K562 (cell line): ENCODE data around the gene NFATC1. TPM values are rescaled to one million over a fixed set of nuclear protein-coding genes. Genes with fewer than 3 reads are reported as not detected.

ENCODE experiments used
- ATAC-seq: fragments of 200-7000 bp; cut with Tn5 transposase; 3 replicates; pipeline ENCODE4 v1.9.1; 2020; ENCODE audit warnings: moderate library complexity
- BruUV-seq: library from RNA; stranded (reverse); fragments of 400-500 nt; replicated peaks from 2 replicates; lab custom pipeline; 2021; lab: Mats Ljungman, UMichigan
- CTCF ChIA-PET: fragments of 300-600 bp; formaldehyde crosslinking; extraction: SDS; loops from one replicate; lab custom pipeline; 2021; ENCODE audit warnings: low intra/inter-chr PET ratio; lab: Yijun Ruan, JAX
- POLR2A ChIA-PET: fragments of 300-600, 350-650 bp; sonication (Branson Sonifier 250); formaldehyde crosslinking; extraction: SDS; loops from one replicate; lab custom pipeline; 2021; ENCODE audit warnings: antibody characterized with exemption, inconsistent platforms; lab: Yijun Ruan, JAX
- DNase-seq, 4 experiments: peaks; one replicate each; pipeline versions ENCODE4 v3.0.0 to v3.0.0-alpha.2; 2011 to 2018; ENCODE audit warnings: low spot score in 3 of 4, mixed read lengths in 3 of 4; ENCODE audit errors: extremely low read depth in 1 of 4
- FAIRE-seq: peaks from 2 replicates; lab custom pipeline; 2011; peaks lifted over from hg19 to GRCh38; lab: Jason Lieb, UNC
- H2AFZ ChIP-seq: 2 replicates; pipeline ENCODE4 v1.6.0; 2011; ENCODE audit warnings: low read depth, low read length, control low read depth, inconsistent platforms
- H3K27ac ChIP-seq: fragments of 200-600 bp; 3 replicates; pipeline ENCODE4 v1.8.0; 2011; ENCODE audit warnings: low read depth, mild to moderate bottlenecking, control low read depth, inconsistent platforms, low read length, moderate library complexity, mixed read lengths; ENCODE audit errors: extremely low read depth
- H3K27me3 ChIP-seq, 2 experiments: fragments of 300-600 bp in 1 of 2; 2 replicates in 1 of 2; 3 replicates in 1 of 2; pipeline versions ENCODE4 v1.6.0 to v1.8.0; 2011; ENCODE audit warnings: inconsistent platforms in 2 of 2, low read length in 2 of 2, mild to moderate bottlenecking in 1 of 2, mixed read lengths in 1 of 2, moderate library complexity in 1 of 2; ENCODE audit not compliant: control insufficient read depth in 2 of 2, insufficient read depth in 2 of 2
- H3K36me3 ChIP-seq: fragments of 300-600 bp; 3 replicates; pipeline ENCODE4 v1.8.0; 2011; ENCODE audit warnings: mild to moderate bottlenecking, low read length, inconsistent platforms; ENCODE audit not compliant: control insufficient read depth, insufficient read depth
- H3K4me1 ChIP-seq, 2 experiments: fragments of 200-600 bp in 1 of 2; replicated peaks in 1 of 2; 2 replicates in 1 of 2; 3 replicates in 1 of 2; pipeline versions ENCODE4 v1.5.1 to v1.8.0; 2011; ENCODE audit warnings: inconsistent platforms in 2 of 2, low read length in 2 of 2, mild to moderate bottlenecking in 1 of 2, mixed read lengths in 1 of 2, moderate library complexity in 1 of 2; ENCODE audit not compliant: control insufficient read depth in 2 of 2, insufficient read depth in 2 of 2
- H3K4me2 ChIP-seq: 2 replicates; pipeline ENCODE4 v1.6.1; 2011; ENCODE audit warnings: low read length, control low read depth, inconsistent platforms, mixed read lengths; ENCODE audit not compliant: insufficient read depth
- H3K4me3 ChIP-seq: fragments of 200-600 bp; sonication (generic), shearing (Covaris generic); 2 replicates; pipeline ENCODE4 v1.5.1; 2016; ENCODE audit warnings: control low read depth, inconsistent platforms
- H3K79me2 ChIP-seq: fragments of 200-600 bp; 3 replicates; pipeline ENCODE4 v1.8.0; 2011; ENCODE audit warnings: low read length, inconsistent platforms; ENCODE audit not compliant: control insufficient read depth, insufficient read depth
- H3K9ac ChIP-seq, 2 experiments: 2 replicates each; pipeline versions ENCODE4 v1.6.0 to v1.6.1; 2011; ENCODE audit warnings: low read depth in 2 of 2, low read length in 2 of 2, control low read depth in 1 of 2, inconsistent platforms in 1 of 2, mild to moderate bottlenecking in 1 of 2, mixed read lengths in 1 of 2; ENCODE audit not compliant: insufficient read depth in 1 of 2
- H3K9me1 ChIP-seq: one replicate; pipeline ENCODE4 v1.6.0; 2011; ENCODE audit warnings: inconsistent platforms, mild to moderate bottlenecking, low read length, moderate library complexity; ENCODE audit not compliant: control insufficient read depth, insufficient read depth
- H3K9me3 ChIP-seq: replicated peaks from 2 replicates; pipeline ENCODE4 v1.5.1; 2011; ENCODE audit warnings: low read depth, low read length, inconsistent platforms; ENCODE audit not compliant: control insufficient read depth, insufficient read depth
- H4K20me1 ChIP-seq: replicated peaks from 2 replicates; pipeline ENCODE4 v1.6.1; 2011; ENCODE audit warnings: low read length, inconsistent platforms, mixed read lengths; ENCODE audit not compliant: control insufficient read depth, insufficient read depth
- CBFA2T3 ChIP-seq: fragments of 450-650 bp; IDR thresholded peaks from 2 replicates; pipeline ENCODE4 v1.6.1; 2017
- CBX5 ChIP-seq: IDR thresholded peaks from 2 replicates; pipeline ENCODE4 v1.6.1; 2014; ENCODE audit warnings: low read depth, borderline replicate concordance
- CCNT2 ChIP-seq: IDR thresholded peaks from 2 replicates; pipeline ENCODE4 v1.6.1; 2011; ENCODE audit warnings: borderline replicate concordance, low read depth, mild to moderate bottlenecking, moderate library complexity, mixed read lengths, low read length; ENCODE audit not compliant: insufficient read length; ENCODE audit errors: extremely low read depth
- DPF2 ChIP-seq: fragments of 450-650 bp; IDR thresholded peaks from 2 replicates; pipeline ENCODE4 v1.6.1; 2016
- E2F6 ChIP-seq, 2 experiments: IDR thresholded peaks; 2 replicates each; pipeline ENCODE4 v1.6.1; 2011; ENCODE audit warnings: borderline replicate concordance in 1 of 2, control low read depth in 1 of 2, low read depth in 1 of 2, low read length in 1 of 2, mild to moderate bottlenecking in 1 of 2, mixed read lengths in 1 of 2, moderate library complexity in 1 of 2; ENCODE audit not compliant: insufficient read depth in 1 of 2, insufficient read length in 1 of 2, poor library complexity in 1 of 2, severe bottlenecking in 1 of 2; ENCODE audit errors: extremely low read depth in 1 of 2
- KDM1A ChIP-seq, 2 experiments: fragments of 450-650 bp; IDR thresholded peaks; 2 replicates each; pipeline ENCODE4 v1.6.1; 2016; ENCODE audit warnings: mild to moderate bottlenecking in 2 of 2
- MEIS2 ChIP-seq: fragments of 450-650 bp; IDR thresholded peaks from 2 replicates; pipeline ENCODE4 v1.6.1; 2014; ENCODE audit warnings: mild to moderate bottlenecking; ENCODE audit not compliant: partially characterized antibody
- POLR2G ChIP-seq: fragments of 200-400 bp; formaldehyde crosslinking; IDR thresholded peaks from 2 replicates; pipeline ENCODE4 v1.6.1; 2017; ENCODE audit warnings: low read depth, mild to moderate bottlenecking, antibody characterized with exemption, low read length, moderate library complexity
- RB1 ChIP-seq: fragments of 450-650 bp; IDR thresholded peaks from 2 replicates; pipeline ENCODE4 v1.6.1; 2017; ENCODE audit warnings: low read depth, mild to moderate bottlenecking
- RBM15 ChIP-seq: fragments of 200-400 bp; formaldehyde crosslinking; IDR thresholded peaks from 2 replicates; pipeline ENCODE4 v1.6.1; 2018; ENCODE audit warnings: mild to moderate bottlenecking, low read length, moderate library complexity; ENCODE audit not compliant: insufficient read depth
- USF1 ChIP-seq: sonication (generic); formaldehyde crosslinking; IDR thresholded peaks from 2 replicates; pipeline ENCODE4 v1.9.0; 2022; ENCODE audit warnings: mild to moderate bottlenecking, missing genetic modification reagents
- ZBTB7A ChIP-seq: IDR thresholded peaks from 2 replicates; pipeline ENCODE4 v1.6.1; 2011; ENCODE audit warnings: low read depth, mild to moderate bottlenecking, low read length, moderate library complexity, borderline replicate concordance; ENCODE audit not compliant: control insufficient read depth
- ZNF197 ChIP-seq: fragments of 200-800 bp; sonication (Bioruptor generic); IDR thresholded peaks from 2 replicates; pipeline ENCODE4 v1.6.1; 2016; ENCODE audit warnings: low read depth, missing genetic modification characterization, missing compliant biosample characterization
- ZNF740 ChIP-seq, 3 experiments: fragments of 200-800 bp in 1 of 3; sonication (Bioruptor generic) in 1 of 3; sonication (generic) in 1 of 3; formaldehyde crosslinking in 1 of 3; IDR thresholded peaks; 2 replicates each; pipeline versions ENCODE4 v1.6.1 to v1.8.0; 2016 to 2022; ENCODE audit warnings: mild to moderate bottlenecking in 2 of 3, missing compliant biosample characterization in 2 of 3, missing genetic modification characterization in 2 of 3, missing genetic modification reagents in 1 of 3
- WGBS: fragments of 100-300 bp; shearing (Covaris generic); methylation state at CpG from one replicate; pipeline ENCODE4 v1.1.6; 2016; ENCODE audit warnings: low coverage, mixed read lengths; ENCODE audit not compliant: insufficient coverage; ENCODE audit errors: missing lambda C conversion rate; 5-methylcytosine and 5-hydroxymethylcytosine counted together
- in situ Hi-C: fragments of 300-500 bp; cut with MboI; formaldehyde crosslinking; loops from 4 replicates; pipeline ENCODE4 v1.15.0; 2018; ENCODE audit warnings: inconsistent platforms, mixed read lengths
- intact Hi-C: fragments of 100-400 bp; cut with micrococcal nuclease; formaldehyde crosslinking; loops from 2 replicates; pipeline ENCODE4 v1.14.2; 2022
- polyA plus RNA-seq, 8 experiments: library from polyadenylated mRNA; depleted of rRNA in 4 of 8; stranded (reverse) in 5 of 8; unstranded in 3 of 8; fragments of >200 nt; fragmentation: Nextera tagmentation in 2 of 8; fragmentation: Illumina TruSeq in 1 of 8; extraction: Ambion mirVana in 2 of 8; extraction: Trizol in 1 of 8; gene quantifications; 2 replicates each; pipeline versions ENCODE4 v1.2.1 to v1.2.3, GENCODE V29; 2011 to 2014; ENCODE audit warnings: inconsistent platforms in 1 of 8, missing spikeins in 1 of 8
- total RNA-seq, 7 experiments: library from RNA; depleted of rRNA in 6 of 7; stranded (reverse); fragments of >200 nt in 6 of 7; fragmentation: Illumina TruSeq in 2 of 7; extraction: Trizol in 2 of 7; gene quantifications; 2 replicates each; pipeline versions ENCODE4 v1.2.1 to v1.2.3, GENCODE V29; 2011 to 2021; ENCODE audit warnings: low replicate concordance in 1 of 7

Gene NFATC1
- total and polyA plus RNA-seq, 9 of the 15 experiments (the other 6 are each of a cell fraction or from before 2014, with no cell fraction given), result 1.1 to 16.4 (median 2.5) TPM

- TF ChIP-seq USF1 (CRISPR knock-in tag) (peak; percentile 57), CBX5 (no peak), ZBTB7A (peak; percentile 35; the same call in 1 of the 2 replicates), CBFA2T3 (no peak), ZNF197 (CRISPR knock-in tag) (no peak), POLR2G (peak; percentile 56), RB1 (0 out of 2 replicates have a peak, but pooled peaks have one; percentile 11)
Measured at GRCh38 chr18:79393635-79394533, 1.8 kb upstream of the NFATC1 start (continued).

DNA sequence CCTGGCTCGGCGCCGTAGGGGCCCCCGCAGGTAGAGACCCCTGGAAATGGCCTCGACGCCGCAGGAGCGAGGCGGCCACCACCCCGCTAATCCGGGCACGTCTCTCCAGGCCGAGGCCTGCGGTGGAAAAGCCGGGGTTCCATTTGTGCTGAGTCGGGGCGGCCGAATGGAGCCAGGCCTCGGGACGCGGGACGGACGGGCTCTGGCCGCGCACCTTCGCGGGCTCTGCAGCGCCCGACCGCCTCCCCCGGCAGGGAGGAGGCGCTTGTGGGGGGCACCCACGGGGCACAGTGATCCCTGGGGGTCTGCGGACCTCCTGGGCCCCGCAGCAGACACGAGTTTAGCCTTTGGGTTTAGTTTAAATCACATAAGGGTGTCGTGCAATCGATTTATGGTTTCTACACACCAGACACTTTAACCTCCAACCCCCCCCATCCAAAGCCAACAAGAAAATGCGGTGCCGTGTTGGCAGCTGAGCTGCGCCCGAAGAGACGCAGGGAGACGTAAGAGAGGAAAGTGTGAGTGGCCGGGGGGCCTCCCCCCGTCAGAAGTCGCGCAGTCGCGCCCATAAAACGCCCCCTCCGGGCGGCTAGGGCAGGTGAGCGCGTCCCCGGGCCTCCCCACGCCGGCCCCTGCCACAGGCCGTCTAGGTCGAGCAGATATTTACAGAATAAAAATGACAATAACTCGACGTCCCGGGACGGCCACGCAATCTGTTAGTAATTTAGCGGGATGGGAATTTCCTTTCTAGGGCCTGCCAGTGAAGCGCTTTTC, 1.0 kb upstream of the NFATC1 start:
- WGBS, result 12% methylated on average over 36 of the region's 67 CpGs
- FAIRE-seq, result no peak
- peak; percentile 45 for ATAC-seq
- ChIA-PET POLR2A (no interaction called here), CTCF (no interaction called here)
- BruUV-seq, result no TSS peak
- H2AFZ ChIP-seq, result peak overlapping the region; percentile 59
- H3K9me3 ChIP-seq, result no peaks in the 10 kb centered on the region
- no peaks in the 10 kb centered on the region; the same call in 2 of the 3 replicates for H3K79me2 ChIP-seq
- peak overlapping the region; percentile 32 for H3K4me2 ChIP-seq
- no peaks in the 10 kb centered on the region for H3K9me1 ChIP-seq
- no peaks in the 10 kb centered on the region for H3K36me3 ChIP-seq
- DNase-seq, result peak in 1 of 4 experiments; percentile 30
- 0 out of 2 replicates have a peak overlapping the region, but pooled peaks have one; percentile 38 for H3K4me3 ChIP-seq
- peaks cover 0 to 58% of the 10 kb centered on the region in 2 experiments; a peak in 2 of 5 replicates for H3K4me1 ChIP-seq
- intact Hi-C loops, result loop anchor here (5.0 kb wide), 2 partner anchors 113 to 133 kb away; no protein-coding TSS in a partner anchor
- peak overlapping the region; percentile 46 to 81 for H3K9ac ChIP-seq
- H4K20me1 ChIP-seq, result no peaks in the 10 kb centered on the region
- in situ Hi-C loops, result no loop called here
- peak overlapping the region; percentile 55; the same call in 1 of the 3 replicates for H3K27ac ChIP-seq
- H3K27me3 ChIP-seq, result no peaks in the 10 kb centered on the region
- TF ChIP-seq DPF2 (no peak), RBM15 (no peak), KDM1A (IDR thresholded peaks at IDR 0.05) (no peak), MEIS2 (no peak), ZNF740 (CRISPR knock-in tag; IDR thresholded peaks at IDR 0.05) (0 out of 2 replicates have a peak, but pooled peaks have one; percentile 36), ZNF740 (tag; IDR thresholded peaks at IDR 0.05) (peak in 1 of 2 experiments; percentile 54; a peak in 1 of 4 replicates), CCNT2 (peak; percentile 21), E2F6 (IDR thresholded peaks at IDR 0.05; ENCODE audit: borderline replicate concordance in 1 of 2, extremely low read depth in 1 of 2, insufficient read depth in 1 of 2, insufficient read length in 1 of 2, low read depth in 1 of 2, low read length in 1 of 2, poor library complexity in 1 of 2, severe bottlenecking in 1 of 2) (peak in 1 of 2 experiments; percentile 40)
